Measurements from ENCODE around the gene HAP1. TPM values are rescaled to one million over a fixed set of nuclear protein-coding genes. Genes with fewer than 3 reads are reported as not detected.

Gene HAP1
- polyA plus RNA-seq, 1 experiment, result 0.04 TPM

DNA sequence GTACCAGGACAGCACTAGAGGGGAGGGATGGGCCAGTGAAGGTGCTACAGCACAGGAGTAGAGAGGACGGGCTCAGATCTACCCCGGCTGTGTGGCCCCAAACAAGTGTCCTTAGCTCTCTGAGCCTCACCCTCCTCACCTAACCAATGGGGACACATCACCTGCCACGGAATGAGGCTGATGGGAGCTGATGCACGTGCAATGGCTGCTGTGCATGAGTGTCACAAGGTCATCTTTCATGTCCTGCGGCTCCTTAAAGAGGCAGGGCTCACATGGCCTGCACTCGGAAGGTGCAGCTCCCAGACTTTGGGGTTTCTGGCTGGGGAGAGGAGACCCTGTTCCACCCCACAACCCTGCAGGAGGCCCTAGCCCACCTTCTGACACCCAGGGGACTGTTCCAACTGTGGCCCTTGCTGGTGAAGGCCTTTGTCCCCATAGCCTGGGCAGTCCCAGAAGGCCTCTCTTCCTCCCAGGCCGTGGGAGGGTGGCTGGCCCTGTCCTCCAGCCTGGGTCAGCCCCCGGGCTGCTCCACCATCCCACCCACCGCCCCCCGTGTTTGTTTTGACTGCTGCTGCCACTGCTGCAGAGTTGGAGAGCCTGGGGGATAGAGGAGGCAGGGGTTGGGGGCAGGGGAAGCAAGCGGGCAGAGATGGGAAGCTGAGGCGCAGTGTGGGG, 10.5 kb downstream of the HAP1 start:
- H3K9me3 ChIP-seq (ENCODE audit: control insufficient read depth, insufficient read depth, low read length), result no peaks in the 10 kb centered on the region
- H3K27me3 ChIP-seq (ENCODE audit: control insufficient read depth, insufficient read depth, low read length), result peaks cover 29% of the 10 kb centered on the region
- H3K4me3 ChIP-seq (ENCODE audit: low read depth, low read length), result no peak overlapping the region
- DNase-seq (ENCODE audit: low read depth, low spot score), result no peak
- TF ChIP-seq, protein P1, sequence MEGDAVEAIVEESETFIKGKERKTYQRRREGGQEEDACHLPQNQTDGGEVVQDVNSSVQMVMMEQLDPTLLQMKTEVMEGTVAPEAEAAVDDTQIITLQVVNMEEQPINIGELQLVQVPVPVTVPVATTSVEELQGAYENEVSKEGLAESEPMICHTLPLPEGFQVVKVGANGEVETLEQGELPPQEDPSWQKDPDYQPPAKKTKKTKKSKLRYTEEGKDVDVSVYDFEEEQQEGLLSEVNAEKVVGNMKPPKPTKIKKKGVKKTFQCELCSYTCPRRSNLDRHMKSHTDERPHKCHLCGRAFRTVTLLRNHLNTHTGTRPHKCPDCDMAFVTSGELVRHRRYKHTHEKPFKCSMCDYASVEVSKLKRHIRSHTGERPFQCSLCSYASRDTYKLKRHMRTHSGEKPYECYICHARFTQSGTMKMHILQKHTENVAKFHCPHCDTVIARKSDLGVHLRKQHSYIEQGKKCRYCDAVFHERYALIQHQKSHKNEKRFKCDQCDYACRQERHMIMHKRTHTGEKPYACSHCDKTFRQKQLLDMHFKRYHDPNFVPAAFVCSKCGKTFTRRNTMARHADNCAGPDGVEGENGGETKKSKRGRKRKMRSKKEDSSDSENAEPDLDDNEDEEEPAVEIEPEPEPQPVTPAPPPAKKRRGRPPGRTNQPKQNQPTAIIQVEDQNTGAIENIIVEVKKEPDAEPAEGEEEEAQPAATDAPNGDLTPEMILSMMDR (IDR thresholded peaks at IDR 0.05; ENCODE audit: low read depth, low read length), result no peak
- ChIA-PET POLR2A (interaction anchor here (1.3 kb wide), 1 partner anchor 36 kb away, joined by 4 read pairs; no protein-coding TSS in a partner anchor), CTCF (no interaction called here)
- H3K27ac ChIP-seq (ENCODE audit: low read depth, low read length), result no peak overlapping the region

DNA sequence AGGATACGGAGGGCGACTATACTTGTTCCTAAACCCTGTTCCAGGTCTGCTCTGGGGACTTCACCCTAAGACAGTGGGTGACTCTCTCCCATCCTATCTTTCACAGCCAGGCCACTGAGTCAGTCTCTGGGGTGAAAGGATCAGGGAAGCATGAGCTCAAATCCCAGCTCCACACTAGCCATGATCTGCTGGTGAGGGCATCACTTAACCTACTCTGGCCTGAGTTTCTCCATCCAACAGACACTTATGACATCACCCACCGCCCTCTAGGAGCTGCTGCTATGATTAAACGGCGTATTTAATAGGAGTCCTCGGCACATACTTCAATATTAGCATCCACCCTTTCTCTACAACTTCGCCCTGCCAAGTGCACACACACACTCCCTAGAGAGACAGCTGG, 12.2 kb downstream of the HAP1 start:
- Histone ChIP-seq H3K4me3 (ENCODE audit: low read depth, low read length) (no peak overlapping the region), H3K27me3 (ENCODE audit: control insufficient read depth, insufficient read depth, low read length) (peaks cover 36% of the 10 kb centered on the region), H3K9me3 (ENCODE audit: control insufficient read depth, insufficient read depth, low read length) (no peaks in the 10 kb centered on the region), H3K27ac (ENCODE audit: low read depth, low read length) (no peak overlapping the region)
- ChIA-PET CTCF (no interaction called here), POLR2A (no interaction called here)
- TF ChIP-seq, protein P1 (IDR thresholded peaks at IDR 0.05; ENCODE audit: low read depth, low read length), result no peak
- DNase-seq (ENCODE audit: low read depth, low spot score), result no peak

DNA sequence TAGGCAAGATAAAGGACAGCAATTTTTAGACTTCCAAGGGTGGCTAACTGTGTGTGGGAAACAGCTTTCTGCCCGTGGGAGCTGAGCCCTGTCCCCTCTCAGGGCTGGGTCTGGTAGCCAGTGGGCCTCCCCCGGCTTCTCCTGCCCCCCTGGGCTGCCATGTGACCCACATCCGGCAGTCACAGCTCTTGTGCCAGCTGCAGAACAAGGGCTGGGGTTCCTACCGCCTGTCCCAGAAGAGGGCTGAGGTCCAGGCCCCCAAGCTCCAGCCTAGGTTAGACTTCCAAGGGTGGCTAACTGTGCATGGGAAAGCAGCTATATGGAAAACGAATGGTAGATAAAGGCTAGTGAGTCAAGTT, 16.2 kb downstream of the HAP1 start:
- DNase-seq (ENCODE audit: low read depth, low spot score), result no peak
- TF ChIP-seq, protein P1 (IDR thresholded peaks at IDR 0.05; ENCODE audit: low read depth, low read length), result no peak
- ChIA-PET CTCF (interaction anchor here (0.9 kb wide), 2 partner anchors 22 to 84 kb away, joined by 3 to 4 read pairs; no protein-coding TSS in a partner anchor), POLR2A (no interaction called here)
- no peaks in the 10 kb centered on the region for H3K9me3 ChIP-seq (ENCODE audit: control insufficient read depth, insufficient read depth, low read length)
- H3K27ac ChIP-seq (ENCODE audit: low read depth, low read length), result no peak overlapping the region
- no peak overlapping the region for H3K4me3 ChIP-seq (ENCODE audit: low read depth, low read length)
- peaks cover 24% of the 10 kb centered on the region for H3K27me3 ChIP-seq (ENCODE audit: control insufficient read depth, insufficient read depth, low read length)

DNA sequence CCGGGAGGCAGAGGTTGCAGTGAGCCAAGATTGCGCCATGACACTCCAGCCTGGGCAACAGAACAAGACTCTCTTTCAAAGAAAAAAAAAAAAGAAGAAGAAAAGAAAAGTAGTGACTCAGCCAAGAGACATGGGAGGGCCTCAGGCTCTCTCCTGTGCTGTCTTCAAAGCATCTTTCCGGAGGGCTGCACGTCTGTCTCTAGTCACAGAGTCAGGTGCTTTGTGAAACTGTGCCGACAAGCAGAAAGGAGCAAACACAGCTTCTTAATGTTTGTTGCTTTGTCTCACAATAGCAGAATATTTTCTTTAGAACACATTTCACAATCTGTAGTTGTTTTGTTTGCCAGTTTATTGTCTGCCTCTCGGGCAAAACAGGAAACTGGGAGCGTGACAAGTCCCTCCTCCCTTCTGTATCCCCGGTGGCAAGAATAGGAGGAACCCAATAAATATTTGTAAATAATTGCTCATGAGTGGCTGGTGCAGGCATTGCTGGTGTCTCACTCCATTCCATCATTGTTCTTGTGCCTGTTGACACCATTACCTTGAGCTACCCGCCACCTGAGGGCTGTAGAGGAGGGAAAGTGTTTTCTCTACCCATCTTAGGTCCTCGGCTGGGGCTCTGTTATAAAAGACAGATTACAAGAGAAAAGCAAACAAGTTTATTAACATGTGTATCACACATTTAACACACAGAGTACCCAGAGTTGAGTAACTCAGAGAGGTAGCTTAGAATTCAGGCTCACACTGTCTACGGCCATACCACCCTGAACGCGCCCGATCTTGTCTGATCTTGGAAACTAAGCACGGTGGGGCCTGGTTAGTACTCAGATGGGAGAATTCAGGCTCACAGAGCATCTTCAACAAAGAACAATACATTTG, 16.8 kb downstream of the HAP1 start:
- ChIA-PET CTCF (interaction anchor here (0.9 kb wide), 1 partner anchor 21 kb away, joined by 4 read pairs; no protein-coding TSS in a partner anchor), POLR2A (no interaction called here)
- TF ChIP-seq, protein P1 (IDR thresholded peaks at IDR 0.05; ENCODE audit: low read depth, low read length), result no peak
- Histone ChIP-seq H3K4me3 (ENCODE audit: low read depth, low read length) (no peak overlapping the region), H3K27ac (ENCODE audit: low read depth, low read length) (no peak overlapping the region), H3K9me3 (ENCODE audit: control insufficient read depth, insufficient read depth, low read length) (no peaks in the 10 kb centered on the region), H3K27me3 (ENCODE audit: control insufficient read depth, insufficient read depth, low read length) (peaks cover 20% of the 10 kb centered on the region)
- DNase-seq (ENCODE audit: low read depth, low spot score), result no peak
